Heart left ventricle (tissue), 16 donors: ENCODE results near the gene UNC119B. TPM values are rescaled to one million over a fixed set of nuclear protein-coding genes. Genes with fewer than 3 reads are reported as not detected.

ENCODE experiments used
- ATAC-seq, 4 donors: fragments of 200-7000 bp; cut with Tn5 transposase; one replicate each; pipeline ENCODE4 v1.9.1; 2020 to 2022; ENCODE audit warnings: moderate library complexity in 4 of 4, mild to moderate bottlenecking in 3 of 4, moderate number of reproducible peaks in 1 of 4
- DNase-seq, 5 donors: peaks; one replicate each; pipeline ENCODE4 v3.0.0-alpha.2; 2020
- H3K27ac ChIP-seq, 12 donors: fragments of 200-600 bp; sonication (generic) in 4 of 12; one replicate each; pipeline versions ENCODE4 v1.5.0 to v1.8.0; 2016 to 2022; ENCODE audit warnings: mild to moderate bottlenecking in 2 of 12
- H3K27me3 ChIP-seq, 9 donors: fragments of 200-600 bp; sonication (generic) in 2 of 9; one replicate each; pipeline versions ENCODE4 v1.5.1 to v1.8.0; 2016 to 2022; ENCODE audit warnings: mild to moderate bottlenecking in 3 of 9
- H3K36me3 ChIP-seq, 9 donors: fragments of 200-600 bp; sonication (generic) in 2 of 9; one replicate each; pipeline versions ENCODE4 v1.5.0 to v1.8.0; 2018 to 2022; ENCODE audit warnings: mild to moderate bottlenecking in 2 of 9
- H3K4me1 ChIP-seq, 12 donors: fragments of 200-600 bp; sonication (generic) in 4 of 12; one replicate each; pipeline versions ENCODE4 v1.5.0 to v1.8.0; 2016 to 2022; ENCODE audit warnings: mild to moderate bottlenecking in 3 of 12
- H3K4me3 ChIP-seq, 12 donors: fragments of 200-600 bp; sonication (generic) in 4 of 12; one replicate each; pipeline versions ENCODE4 v1.5.0 to v1.8.0; 2017 to 2022; ENCODE audit warnings: mild to moderate bottlenecking in 9 of 12, moderate library complexity in 4 of 12
- H3K9me3 ChIP-seq, 12 donors: fragments of 200-600 bp; sonication (generic) in 4 of 12; one replicate each; pipeline versions ENCODE4 v1.5.0 to v1.8.0; 2016 to 2022; ENCODE audit warnings: mild to moderate bottlenecking in 1 of 12
- CTCF ChIP-seq, 12 donors: fragments of 200-600 bp; sonication (generic) in 4 of 12; IDR thresholded peaks; one replicate each; pipeline versions ENCODE4 v1.5.0 to v1.8.0; 2018 to 2022; ENCODE audit warnings: antibody characterized with exemption in 12 of 12, mild to moderate bottlenecking in 5 of 12
- POLR2A ChIP-seq, 2 donors: fragments of 450-650 bp; IDR thresholded peaks; one replicate each; pipeline ENCODE4 v1.6.1; 2017; ENCODE audit warnings: antibody characterized with exemption in 2 of 2, mild to moderate bottlenecking in 2 of 2, moderate library complexity in 2 of 2
- WGBS, 4 donors: extraction: QIAGEN DNeasy Blood & Tissue Kit in 2 of 4; methylation state at CpG; one replicate each; pipeline versions ENCODE4 v1.1.5 to v1.1.7; 2013 to 2018; 5-methylcytosine and 5-hydroxymethylcytosine counted together
- intact Hi-C, 10 donors: fragments of 100-400 bp; cut with DNase I; formaldehyde crosslinking; loops; one replicate each; pipeline versions ENCODE4 v1.11.1 to v1.14.2; 2022
- polyA plus RNA-seq, 2 donors: library from polyadenylated mRNA; stranded (reverse); fragments of 200-250 nt; gene quantifications; one replicate each; pipeline ENCODE4 v1.2.3, GENCODE V29; 2013
- total RNA-seq, 9 donors: library from RNA; depleted of rRNA in 2 of 9; stranded (reverse); fragments of >200 nt in 2 of 9; fragmentation: NEBNext Ultra II Directional in 3 of 9; extraction: Animal tissue kit (Norgen Biotek cat#: 25700) in 3 of 9; gene quantifications; one replicate each; pipeline versions ENCODE4 v1.1.0 to v1.2.4, GENCODE V29; 2016 to 2023
- donor health status: ischemic (EF 13 %, LVEDD 7.1; RV severe dilation, severe dysfunction).
- donor health status: healthy with polysubstance abuse.
- donor health status: DM: no; HTN: yes; CAD: no.
- donor health status: DM: no; HTN: no; CAD: no.
- donor health status: ischemic (EF 25% LVEDD 6.9; RV normal size, moderate dysfunction).
- donor health status: ischemic (EF 25% LVEDD 5.7; RV mildly dilated, moderate dysfunction).
- donor health status: healthy.
- donor health status: DM: yes; HTN: yes; CAD: no.
- donor health status: ischemic (EF 35%, LVEDD 5.7; RV mildly dilated, moderate dysfunction).
- donor health status: nonischemic (EF 11% LVEDD 7.7; RV severe dilation, severe dysfunction).
- donor health status: DM: yes; HTN: yes; CAD: no.
- donor health status: PGD.
- donor health status: ischemic (EF 29% LVEDD 5.4; RV normal size, mild dysfunction).
- donor health status: nonischemic (EF 23%, LVEDD 6.1; RV moderate dilation, normal function).

UNC119B gene
- total and polyA plus RNA-seq, 11 donors = 3.9 to 13.7 (median 10.7) TPM

GRCh38 chr12:120760349-120761254, 50.3 kb downstream of the UNC119B start:
- intact Hi-C loops = loop anchor here in 3 of 10 donors (10.0 kb wide), 2 partner anchors 74 to 144 kb away; partner anchors contain the start of gene SPPL3 (in 2 of the 3)
- ATAC-seq (no peak), DNase-seq (no peak)
- peaks cover 0 to 45% (median 28%) of the 10 kb centered on the region in 9 donors for H3K36me3 ChIP-seq
- WGBS, 4 donors = 84 to 89% (median 87%) methylated on average over 21 of the region's 21 CpGs
- TF ChIP-seq CTCF (IDR thresholded peaks at IDR 0.05) (no peak), POLR2A (IDR thresholded peaks at IDR 0.05) (no peak)
- H3K27me3 ChIP-seq = no peaks in the 10 kb centered on the region
- H3K4me3 ChIP-seq = no peak overlapping the region
- peak overlapping the region in 10 of 12 donors; percentile 55 to 86 (median 73) for H3K27ac ChIP-seq
- peaks cover 0 to 21% (median 10%) of the 10 kb centered on the region in 12 donors for H3K4me1 ChIP-seq
- H3K9me3 ChIP-seq = no peaks in the 10 kb centered on the region

GRCh38 chr12:120761519-120761934, 51.3 kb downstream of the UNC119B start:
- Histone ChIP-seq H3K4me1 (peaks cover 0 to 21% (median 10%) of the 10 kb centered on the region in 12 donors), H3K27ac (peak overlapping the region; percentile 42 to 86 (median 70)), H3K27me3 (no peaks in the 10 kb centered on the region), H3K36me3 (peaks cover 0 to 55% (median 37%) of the 10 kb centered on the region in 9 donors), H3K9me3 (no peaks in the 10 kb centered on the region), H3K4me3 (peak overlapping the region in 3 of 12 donors; percentile 3 to 21 (median 4))
- WGBS, 4 donors = 28 to 43% (median 37%) methylated on average over 9 of the region's 9 CpGs
- ATAC-seq (peak; percentile 68 to 84 (median 73)), DNase-seq (no peak)
- TF ChIP-seq POLR2A (IDR thresholded peaks at IDR 0.05) = no peak
- TF ChIP-seq CTCF (IDR thresholded peaks at IDR 0.05) = no peak
- intact Hi-C loops = loop anchor here in 3 of 10 donors (10.0 kb wide), 2 partner anchors 73 to 143 kb away; partner anchors contain the start of gene SPPL3 (in 2 of the 3)

- intact Hi-C loops = loop anchor here in 3 of 10 donors (10.0 kb wide), 2 partner anchors 73 to 143 kb away; partner anchors contain the start of gene SPPL3 (in 2 of the 3)
- peak in 3 of 4 donors; percentile 23 to 55 (median 45) for ATAC-seq
- no peak for DNase-seq
Observed at GRCh38 chr12:120762086-120762485, 51.8 kb downstream of the UNC119B start.

More at GRCh38 chr12:120762086-120762485, 51.8 kb downstream of the UNC119B start:
- peaks cover 0 to 60% (median 43%) of the 10 kb centered on the region in 9 donors for H3K36me3 ChIP-seq
- peak overlapping the region in 2 of 12 donors; percentile 3 to 21 for H3K4me3 ChIP-seq
- no peaks in the 10 kb centered on the region for H3K27me3 ChIP-seq
- H3K4me1 ChIP-seq = peaks cover 0 to 21% (median 10%) of the 10 kb centered on the region in 12 donors
- peak overlapping the region; percentile 42 to 86 (median 70) for H3K27ac ChIP-seq
- no peaks in the 10 kb centered on the region for H3K9me3 ChIP-seq
- 42 to 55% (median 47%) methylated on average over 6 of the region's 6 CpGs for WGBS, 4 donors
- TF ChIP-seq POLR2A (IDR thresholded peaks at IDR 0.05) (no peak), CTCF (IDR thresholded peaks at IDR 0.05) (no peak)
